ENCODE data around the gene ZNF768. TPM values are rescaled to one million over a fixed set of nuclear protein-coding genes. Genes with fewer than 3 reads are reported as not detected.

Gene ZNF768
- total and polyA plus RNA-seq, 2 experiments from 2014 or later = 8.3 to 43.0 TPM

- Mint-ChIP-seq H3K36me3 (ENCODE audit: low read depth) (peaks cover 3% of the 10 kb centered on the region), H3K27me3 (ENCODE audit: insufficient read depth, low read depth, poor library complexity) (peaks cover 9% of the 10 kb centered on the region), H3K4me3 (no peak overlapping the region), H3K4me1 (peaks cover 3% of the 10 kb centered on the region), H3K27ac (no peak overlapping the region), H3K9me3 (no peaks in the 10 kb centered on the region; the same call in 2 of the 3 replicates)
- Histone ChIP-seq H3K9me2 (ENCODE audit: insufficient read depth) (no peaks in the 10 kb centered on the region), H3F3A (replicated peaks; ENCODE audit: low read depth) (0 out of 2 replicates have a peak, but pooled peaks cover 10% of the 10 kb centered on the region), H3K4me2 (no peak overlapping the region), H3K27me3 (ENCODE audit: insufficient read depth) (no peaks in the 10 kb centered on the region), H3K79me2 (replicated peaks; ENCODE audit: insufficient read depth) (peaks cover 7% of the 10 kb centered on the region; the same call in 1 of the 2 replicates), H3K27ac (ENCODE audit: low read depth) (no peak overlapping the region), H2AFZ (no peak overlapping the region), H3K4me3 (no peak overlapping the region), H4K20me1 (replicated peaks; ENCODE audit: insufficient read depth) (no peaks in the 10 kb centered on the region), H3K4me1 (ENCODE audit: insufficient read depth) (peaks cover 5% of the 10 kb centered on the region; the same call in 1 of the 2 replicates), H3K36me3 (ENCODE audit: insufficient read depth) (no peaks in the 10 kb centered on the region)
- DNase-seq (ENCODE audit: low spot score) = no peak
- no peak for ATAC-seq
- TF ChIP-seq CREB1 (CRISPR knock-in tag; IDR thresholded peaks at IDR 0.05; ENCODE audit: low read depth) (no peak), REST (IDR thresholded peaks at IDR 0.05; ENCODE audit: unreplicated experiment) (no peak), POLR2AphosphoS5 (IDR thresholded peaks at IDR 0.05; ENCODE audit: low read depth) (no peak), ZNF331 (CRISPR knock-in tag; IDR thresholded peaks at IDR 0.05; ENCODE audit: low read depth) (no peak), EZH2phosphoT487 (IDR thresholded peaks at IDR 0.05; ENCODE audit: unreplicated experiment) (no peak), ZNF114 (CRISPR knock-in tag; IDR thresholded peaks at IDR 0.05) (no peak), EZH2 (IDR thresholded peaks at IDR 0.05; ENCODE audit: low read depth, unreplicated experiment) (no peak), JUNB (IDR thresholded peaks at IDR 0.05; ENCODE audit: unreplicated experiment) (no peak)
- TF ChIP-seq, protein P1, sequence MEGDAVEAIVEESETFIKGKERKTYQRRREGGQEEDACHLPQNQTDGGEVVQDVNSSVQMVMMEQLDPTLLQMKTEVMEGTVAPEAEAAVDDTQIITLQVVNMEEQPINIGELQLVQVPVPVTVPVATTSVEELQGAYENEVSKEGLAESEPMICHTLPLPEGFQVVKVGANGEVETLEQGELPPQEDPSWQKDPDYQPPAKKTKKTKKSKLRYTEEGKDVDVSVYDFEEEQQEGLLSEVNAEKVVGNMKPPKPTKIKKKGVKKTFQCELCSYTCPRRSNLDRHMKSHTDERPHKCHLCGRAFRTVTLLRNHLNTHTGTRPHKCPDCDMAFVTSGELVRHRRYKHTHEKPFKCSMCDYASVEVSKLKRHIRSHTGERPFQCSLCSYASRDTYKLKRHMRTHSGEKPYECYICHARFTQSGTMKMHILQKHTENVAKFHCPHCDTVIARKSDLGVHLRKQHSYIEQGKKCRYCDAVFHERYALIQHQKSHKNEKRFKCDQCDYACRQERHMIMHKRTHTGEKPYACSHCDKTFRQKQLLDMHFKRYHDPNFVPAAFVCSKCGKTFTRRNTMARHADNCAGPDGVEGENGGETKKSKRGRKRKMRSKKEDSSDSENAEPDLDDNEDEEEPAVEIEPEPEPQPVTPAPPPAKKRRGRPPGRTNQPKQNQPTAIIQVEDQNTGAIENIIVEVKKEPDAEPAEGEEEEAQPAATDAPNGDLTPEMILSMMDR (conservative IDR thresholded peaks at IDR 0.05; ENCODE audit: low read depth in 2 of 2) = no peak
These were observed 4.9 kb downstream of the ZNF768 start for GRCh38 chr16:30521476-30521872.

All from GM23338 (cell line).